ENCODE results near the gene PPP2R3B. TPM values are rescaled to one million over a fixed set of nuclear protein-coding genes. Genes with fewer than 3 reads are reported as not detected.
A peak's percentile ranks its signal among the peaks of the same experiment; 100 is the strongest.
"Not testable (repeated sequence)": the region's sequence is repeated elsewhere in the genome, so short reads cannot be mapped to it uniquely, and the experiment has no call there.

Gene PPP2R3B
- total RNA-seq, 1 experiment from 2014 or later = 130 TPM

GRCh38 chrX:387729-388128 is 1.0 kb upstream of the PPP2R3B start (continued):
- TF ChIP-seq FOXP4 (CRISPR knock-in tag; IDR thresholded peaks at IDR 0.05) = no peak
- no peak for TF ChIP-seq ZSCAN18 (CRISPR knock-in tag; IDR thresholded peaks at IDR 0.05)
- TF ChIP-seq PREB (CRISPR knock-in tag; IDR thresholded peaks at IDR 0.05; ENCODE audit: borderline replicate concordance) = no peak
- no peak for TF ChIP-seq ZNF263 (CRISPR knock-in tag; IDR thresholded peaks at IDR 0.05; ENCODE audit: low read depth)

- Mint-ChIP-seq H3K9me3 (no peaks in the 10 kb centered on the region), H3K4me1 (no peaks in the 10 kb centered on the region), H3K27ac (no peak overlapping the region), H3K27me3 (ENCODE audit: low read depth) (0 out of 2 replicates have a peak, but pooled peaks cover 4% of the 10 kb centered on the region), H3K4me3 (peak overlapping the region; percentile 61), H3K36me3 (no peaks in the 10 kb centered on the region)
- TF ChIP-seq KAT7 (CRISPR knock-in tag; IDR thresholded peaks at IDR 0.05; ENCODE audit: borderline replicate concordance) (peak; percentile 91; the same call in 1 of the 2 replicates), ESRRA (CRISPR knock-in tag; IDR thresholded peaks at IDR 0.05; ENCODE audit: borderline replicate concordance) (no peak)
- DNase-seq (ENCODE audit: low spot score) = no peak
- peak; percentile 12 for ATAC-seq
- ChIA-PET POLR2A (no interaction called here), CTCF (no interaction called here)
Observed at GRCh38 chrX:386239-386767, 404 bp downstream of the PPP2R3B start.

- peak overlapping the region; percentile 61 for H3K4me3 Mint-ChIP-seq
- H3K27me3 Mint-ChIP-seq (ENCODE audit: low read depth); ATAC-seq; POLR2A ChIA-PET; DNase-seq (ENCODE audit: low spot score); H3K27ac Mint-ChIP-seq; H3K4me1 Mint-ChIP-seq; H3K9me3 Mint-ChIP-seq; CTCF ChIA-PET; H3K36me3 Mint-ChIP-seq: not testable (repeated sequence)
Observed at GRCh38 chrX:385736-386135, 971 bp downstream of the PPP2R3B start.

- CTCF ChIA-PET = no interaction called here
- no peak for TF ChIP-seq CREM (CRISPR knock-in tag; IDR thresholded peaks at IDR 0.05)
- POLR2A ChIA-PET = no interaction called here
- H3K36me3 Mint-ChIP-seq = no peaks in the 10 kb centered on the region
- DNase-seq (ENCODE audit: low spot score) (no peak), ATAC-seq (no peak)
- H3K4me3 Mint-ChIP-seq = 0 out of 2 replicates have a peak overlapping the region, but pooled peaks have one; percentile 27
- H3K27ac Mint-ChIP-seq = no peak overlapping the region; the same call in 1 of the 2 replicates
- H3K4me1 Mint-ChIP-seq = no peaks in the 10 kb centered on the region
- 0 out of 2 replicates have a peak, but pooled peaks cover 4% of the 10 kb centered on the region for H3K27me3 Mint-ChIP-seq (ENCODE audit: low read depth)
- H3K9me3 Mint-ChIP-seq = no peaks in the 10 kb centered on the region
Observed at GRCh38 chrX:384861-385260, 1.8 kb downstream of the PPP2R3B start.

GRCh38 chrX:378443-378842 is 8.3 kb downstream of the PPP2R3B start:
- TF ChIP-seq ZNF396 (CRISPR knock-in tag; IDR thresholded peaks at IDR 0.05; ENCODE audit: borderline replicate concordance) (no peak), ATF1 (CRISPR knock-in tag; IDR thresholded peaks at IDR 0.05) (no peak), CTCF (IDR thresholded peaks at IDR 0.05) (no peak), JUN (CRISPR knock-in tag; IDR thresholded peaks at IDR 0.05) (no peak), TCF7 (CRISPR knock-in tag; IDR thresholded peaks at IDR 0.05; ENCODE audit: low read depth) (no peak), E2F4 (CRISPR knock-in tag; IDR thresholded peaks at IDR 0.05; ENCODE audit: borderline replicate concordance, low read depth) (no peak), NFYB (CRISPR knock-in tag; conservative IDR thresholded peaks at IDR 0.05; ENCODE audit: low read depth) (no peak), MYBL2 (CRISPR knock-in tag; IDR thresholded peaks at IDR 0.05) (no peak), GABPB1 (CRISPR knock-in tag; IDR thresholded peaks at IDR 0.05) (no peak), ZNF232 (CRISPR knock-in tag; IDR thresholded peaks at IDR 0.05) (no peak), FOXP1 (CRISPR knock-in tag; IDR thresholded peaks at IDR 0.05; ENCODE audit: borderline replicate concordance) (no peak), ZMAT4 (CRISPR knock-in tag; IDR thresholded peaks at IDR 0.05) (no peak)
- peaks cover 17% of the 10 kb centered on the region for H3K27me3 Mint-ChIP-seq (ENCODE audit: low read depth)
- peak overlapping the region; percentile 74 for H3K27ac Mint-ChIP-seq
- H3K9me3 Mint-ChIP-seq = no peaks in the 10 kb centered on the region
- ChIA-PET POLR2A (no interaction called here), CTCF (no interaction called here)
- H3K4me3 Mint-ChIP-seq = no peak overlapping the region
- ATAC-seq (no peak), DNase-seq (ENCODE audit: low spot score) (no peak)
- peaks cover 16% of the 10 kb centered on the region for H3K4me1 Mint-ChIP-seq
- H3K36me3 Mint-ChIP-seq = no peaks in the 10 kb centered on the region
